K562 (cell line): ENCODE measurements around the gene HGD. TPM values are rescaled to one million over a fixed set of nuclear protein-coding genes. Genes with fewer than 3 reads are reported as not detected.
A peak's percentile ranks its signal among the peaks of the same experiment; 100 is the strongest.

Experiments used
- CREBBP ChIP-seq: IDR thresholded peaks from one replicate; pipeline ENCODE4 v1.6.1; 2012; ENCODE audit warnings: low read depth, mild to moderate bottlenecking, control low read depth, inconsistent platforms, low read length
- DIDO1 ChIP-seq: fragments of 450-650 bp; IDR thresholded peaks from 2 replicates; pipeline ENCODE4 v1.6.1; 2016; ENCODE audit warnings: low read depth, missing biosample characterization, missing genetic modification characterization
- DPF2 ChIP-seq: fragments of 450-650 bp; IDR thresholded peaks from 2 replicates; pipeline ENCODE4 v1.6.1; 2016
- GABPB1 ChIP-seq: sonication (generic); formaldehyde crosslinking; IDR thresholded peaks from 2 replicates; pipeline ENCODE4 v1.8.0; 2022; ENCODE audit warnings: mild to moderate bottlenecking, missing genetic modification reagents
- NCOA6 ChIP-seq: fragments of 450-650 bp; IDR thresholded peaks from 2 replicates; pipeline ENCODE4 v1.6.1; 2017; ENCODE audit warnings: mild to moderate bottlenecking
- NFIC ChIP-seq: fragments of 450-650 bp; IDR thresholded peaks from 2 replicates; pipeline ENCODE4 v1.6.1; 2017; ENCODE audit warnings: mild to moderate bottlenecking, inconsistent platforms
- NR1H2 ChIP-seq: sonication (generic); formaldehyde crosslinking; IDR thresholded peaks from 2 replicates; pipeline ENCODE4 v1.4.0; 2020; ENCODE audit warnings: mild to moderate bottlenecking, missing genetic modification reagents
- POLR3G ChIP-seq: IDR thresholded peaks from 2 replicates; pipeline ENCODE4 v1.6.1; 2011; ENCODE audit not compliant: insufficient read length, insufficient replicate concordance; ENCODE audit errors: extremely low read depth
- SRF ChIP-seq, 2 experiments: fragments of 250-450, 450-650 bp in 1 of 2; sonication (Bioruptor Pico) in 1 of 2; sonication (generic) in 1 of 2; formaldehyde crosslinking; IDR thresholded peaks; 2 replicates each; pipeline versions ENCODE4 v1.5.0 to v1.5.1; 2020 to 2022; ENCODE audit warnings: mild to moderate bottlenecking in 1 of 2, missing genetic modification reagents in 1 of 2
- TCF7 ChIP-seq: sonication (generic); IDR thresholded peaks from 2 replicates; pipeline ENCODE4 v1.6.1; 2016; ENCODE audit warnings: antibody characterized with exemption, borderline replicate concordance
- TRIM24 ChIP-seq, 2 experiments: fragments of 450-650 bp; IDR thresholded peaks; 2 replicates each; pipeline ENCODE4 v1.6.1; 2016
- ZBTB1 ChIP-seq: sonication (generic); formaldehyde crosslinking; IDR thresholded peaks from 2 replicates; pipeline ENCODE4 v1.8.1; 2023; ENCODE audit warnings: missing genetic modification reagents, low read depth, mild to moderate bottlenecking, borderline replicate concordance
- ZNF165 ChIP-seq: fragments of 250-450 bp; sonication (Bioruptor Pico); IDR thresholded peaks from 2 replicates; pipeline ENCODE4 v1.4.0; 2020; ENCODE audit warnings: borderline replicate concordance
- ZZZ3 ChIP-seq: fragments of 450-650 bp; IDR thresholded peaks from 2 replicates; pipeline ENCODE4 v1.6.1; 2016; ENCODE audit warnings: antibody characterized with exemption, mild to moderate bottlenecking, moderate library complexity
- polyA plus RNA-seq, 8 experiments: library from polyadenylated mRNA; depleted of rRNA in 4 of 8; stranded (reverse) in 5 of 8; unstranded in 3 of 8; fragments of >200 nt; fragmentation: Nextera tagmentation in 2 of 8; fragmentation: Illumina TruSeq in 1 of 8; extraction: Ambion mirVana in 2 of 8; extraction: Trizol in 1 of 8; gene quantifications; 2 replicates each; pipeline versions ENCODE4 v1.2.1 to v1.2.3, GENCODE V29; 2011 to 2014; ENCODE audit warnings: inconsistent platforms in 1 of 8, missing spikeins in 1 of 8
- total RNA-seq, 7 experiments: library from RNA; depleted of rRNA in 6 of 7; stranded (reverse); fragments of >200 nt in 6 of 7; fragmentation: Illumina TruSeq in 2 of 7; extraction: Trizol in 2 of 7; gene quantifications; 2 replicates each; pipeline versions ENCODE4 v1.2.1 to v1.2.3, GENCODE V29; 2011 to 2021; ENCODE audit warnings: low replicate concordance in 1 of 7
- TF ChIP-seq, protein P1 (sequence below): fragments of 250-450 bp; sonication (Bioruptor Pico); IDR thresholded peaks from 2 replicates; pipeline ENCODE4 v1.5.0; 2021
- TF ChIP-seq, protein P2 (sequence below): fragments of 200-400 bp; formaldehyde crosslinking; IDR thresholded peaks from 2 replicates; pipeline ENCODE4 v1.6.1; 2017; ENCODE audit warnings: mild to moderate bottlenecking, low read depth, low read length, moderate library complexity
- TF ChIP-seq, protein P3 (sequence below): fragments of 450-650 bp; IDR thresholded peaks from 2 replicates; pipeline ENCODE4 v1.6.1; 2017; ENCODE audit warnings: antibody characterized with exemption
- TF ChIP-seq, protein P4 (sequence below): fragments of 250-450 bp; sonication (Bioruptor Pico); IDR thresholded peaks from 2 replicates; pipeline ENCODE4 v1.5.0; 2020; ENCODE audit warnings: mild to moderate bottlenecking, borderline replicate concordance
- TF ChIP-seq, protein P5 (sequence below): fragments of 250-450 bp; sonication (Bioruptor Pico); IDR thresholded peaks from 2 replicates; pipeline ENCODE4 v1.4.0; 2020; ENCODE audit warnings: mild to moderate bottlenecking

Gene HGD
- total and polyA plus RNA-seq, 9 of the 15 experiments (the other 6 are each of a cell fraction or from before 2014, with no cell fraction given) = 0.08 to 0.25 (median 0.17) TPM; not detected in 4

DNA sequence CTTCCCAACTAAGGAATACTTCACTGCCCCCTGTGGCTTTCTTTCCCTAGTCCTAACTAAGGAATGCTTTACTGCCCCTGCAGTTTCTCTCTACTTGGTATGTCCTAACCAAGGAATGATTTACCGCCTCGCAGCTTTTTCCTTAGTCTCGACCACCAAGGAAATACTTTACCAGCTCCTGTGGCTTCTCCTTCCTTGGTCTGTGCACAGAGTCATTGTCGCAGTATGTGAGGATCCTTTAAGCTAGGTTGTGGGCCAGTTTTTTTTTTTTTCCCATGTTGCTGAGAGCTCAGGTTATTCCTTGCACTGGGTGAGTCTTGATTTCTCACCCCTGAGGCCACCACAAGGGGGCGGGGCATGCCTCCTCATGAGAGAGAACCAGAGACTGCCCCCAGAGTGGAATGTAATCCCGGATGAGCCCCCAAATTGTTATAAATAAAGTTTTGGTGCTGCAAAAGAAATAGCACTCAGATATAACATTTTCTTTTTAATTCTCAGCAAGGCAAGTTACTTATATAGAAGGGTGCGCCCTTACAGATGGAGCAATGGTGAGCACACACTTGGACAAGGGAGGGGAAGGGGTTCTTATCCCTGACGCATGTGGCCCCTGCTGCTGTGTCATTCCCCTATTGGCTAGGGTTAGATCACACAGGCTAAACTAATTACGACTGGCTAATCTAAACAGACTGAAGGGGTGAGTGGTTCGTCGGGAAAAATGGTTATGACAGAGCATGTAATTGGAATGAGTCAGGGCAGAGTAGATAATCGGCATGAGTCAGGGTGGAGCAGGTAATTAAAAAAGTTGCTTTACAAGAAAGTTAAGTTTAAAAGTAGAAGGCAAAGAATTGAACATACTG lies 58.9 kb downstream of the HGD start (continued):
- TF ChIP-seq, protein P1, sequence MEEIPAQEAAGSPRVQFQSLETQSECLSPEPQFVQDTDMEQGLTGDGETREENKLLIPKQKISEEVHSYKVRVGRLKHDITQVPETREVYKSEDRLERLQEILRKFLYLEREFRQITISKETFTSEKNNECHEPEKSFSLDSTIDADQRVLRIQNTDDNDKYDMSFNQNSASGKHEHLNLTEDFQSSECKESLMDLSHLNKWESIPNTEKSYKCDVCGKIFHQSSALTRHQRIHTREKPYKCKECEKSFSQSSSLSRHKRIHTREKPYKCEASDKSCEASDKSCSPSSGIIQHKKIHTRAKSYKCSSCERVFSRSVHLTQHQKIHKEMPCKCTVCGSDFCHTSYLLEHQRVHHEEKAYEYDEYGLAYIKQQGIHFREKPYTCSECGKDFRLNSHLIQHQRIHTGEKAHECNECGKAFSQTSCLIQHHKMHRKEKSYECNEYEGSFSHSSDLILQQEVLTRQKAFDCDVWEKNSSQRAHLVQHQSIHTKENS (CRISPR knock-in tag) = no peak
- peak; percentile 91 for TF ChIP-seq DPF2
- no peak for TF ChIP-seq CREBBP
- TF ChIP-seq NFIC = no peak
- no peak for TF ChIP-seq TCF7
- no peak for TF ChIP-seq ZBTB1 (CRISPR knock-in tag)
- TF ChIP-seq, protein P2, sequence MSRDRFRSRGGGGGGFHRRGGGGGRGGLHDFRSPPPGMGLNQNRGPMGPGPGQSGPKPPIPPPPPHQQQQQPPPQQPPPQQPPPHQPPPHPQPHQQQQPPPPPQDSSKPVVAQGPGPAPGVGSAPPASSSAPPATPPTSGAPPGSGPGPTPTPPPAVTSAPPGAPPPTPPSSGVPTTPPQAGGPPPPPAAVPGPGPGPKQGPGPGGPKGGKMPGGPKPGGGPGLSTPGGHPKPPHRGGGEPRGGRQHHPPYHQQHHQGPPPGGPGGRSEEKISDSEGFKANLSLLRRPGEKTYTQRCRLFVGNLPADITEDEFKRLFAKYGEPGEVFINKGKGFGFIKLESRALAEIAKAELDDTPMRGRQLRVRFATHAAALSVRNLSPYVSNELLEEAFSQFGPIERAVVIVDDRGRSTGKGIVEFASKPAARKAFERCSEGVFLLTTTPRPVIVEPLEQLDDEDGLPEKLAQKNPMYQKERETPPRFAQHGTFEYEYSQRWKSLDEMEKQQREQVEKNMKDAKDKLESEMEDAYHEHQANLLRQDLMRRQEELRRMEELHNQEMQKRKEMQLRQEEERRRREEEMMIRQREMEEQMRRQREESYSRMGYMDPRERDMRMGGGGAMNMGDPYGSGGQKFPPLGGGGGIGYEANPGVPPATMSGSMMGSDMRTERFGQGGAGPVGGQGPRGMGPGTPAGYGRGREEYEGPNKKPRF = no peak
- no peak for TF ChIP-seq ZZZ3
- no peak for TF ChIP-seq POLR3G
- no peak for TF ChIP-seq ZNF165 (CRISPR knock-in tag)
- TF ChIP-seq SRF (CRISPR knock-in tag; IDR thresholded peaks at IDR 0.05) = no peak
- TF ChIP-seq GABPB1 (CRISPR knock-in tag) = no peak
- no peak for TF ChIP-seq NR1H2 (CRISPR knock-in tag)
- TF ChIP-seq NCOA6 = no peak
- TF ChIP-seq TRIM24 (IDR thresholded peaks at IDR 0.05) = peak; percentile 77 to 87; a peak in 3 of 4 replicates
- TF ChIP-seq DIDO1 (tag) = no peak
- TF ChIP-seq, protein P3, sequence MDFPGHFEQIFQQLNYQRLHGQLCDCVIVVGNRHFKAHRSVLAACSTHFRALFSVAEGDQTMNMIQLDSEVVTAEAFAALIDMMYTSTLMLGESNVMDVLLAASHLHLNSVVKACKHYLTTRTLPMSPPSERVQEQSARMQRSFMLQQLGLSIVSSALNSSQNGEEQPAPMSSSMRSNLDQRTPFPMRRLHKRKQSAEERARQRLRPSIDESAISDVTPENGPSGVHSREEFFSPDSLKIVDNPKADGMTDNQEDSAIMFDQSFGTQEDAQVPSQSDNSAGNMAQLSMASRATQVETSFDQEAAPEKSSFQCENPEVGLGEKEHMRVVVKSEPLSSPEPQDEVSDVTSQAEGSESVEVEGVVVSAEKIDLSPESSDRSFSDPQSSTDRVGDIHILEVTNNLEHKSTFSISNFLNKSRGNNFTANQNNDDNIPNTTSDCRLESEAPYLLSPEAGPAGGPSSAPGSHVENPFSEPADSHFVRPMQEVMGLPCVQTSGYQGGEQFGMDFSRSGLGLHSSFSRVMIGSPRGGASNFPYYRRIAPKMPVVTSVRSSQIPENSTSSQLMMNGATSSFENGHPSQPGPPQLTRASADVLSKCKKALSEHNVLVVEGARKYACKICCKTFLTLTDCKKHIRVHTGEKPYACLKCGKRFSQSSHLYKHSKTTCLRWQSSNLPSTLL = no peak
- TF ChIP-seq, protein P4, sequence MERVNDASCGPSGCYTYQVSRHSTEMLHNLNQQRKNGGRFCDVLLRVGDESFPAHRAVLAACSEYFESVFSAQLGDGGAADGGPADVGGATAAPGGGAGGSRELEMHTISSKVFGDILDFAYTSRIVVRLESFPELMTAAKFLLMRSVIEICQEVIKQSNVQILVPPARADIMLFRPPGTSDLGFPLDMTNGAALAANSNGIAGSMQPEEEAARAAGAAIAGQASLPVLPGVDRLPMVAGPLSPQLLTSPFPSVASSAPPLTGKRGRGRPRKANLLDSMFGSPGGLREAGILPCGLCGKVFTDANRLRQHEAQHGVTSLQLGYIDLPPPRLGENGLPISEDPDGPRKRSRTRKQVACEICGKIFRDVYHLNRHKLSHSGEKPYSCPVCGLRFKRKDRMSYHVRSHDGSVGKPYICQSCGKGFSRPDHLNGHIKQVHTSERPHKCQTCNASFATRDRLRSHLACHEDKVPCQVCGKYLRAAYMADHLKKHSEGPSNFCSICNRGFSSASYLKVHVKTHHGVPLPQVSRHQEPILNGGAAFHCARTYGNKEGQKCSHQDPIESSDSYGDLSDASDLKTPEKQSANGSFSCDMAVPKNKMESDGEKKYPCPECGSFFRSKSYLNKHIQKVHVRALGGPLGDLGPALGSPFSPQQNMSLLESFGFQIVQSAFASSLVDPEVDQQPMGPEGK (CRISPR knock-in tag) = no peak
- TF ChIP-seq, protein P5, sequence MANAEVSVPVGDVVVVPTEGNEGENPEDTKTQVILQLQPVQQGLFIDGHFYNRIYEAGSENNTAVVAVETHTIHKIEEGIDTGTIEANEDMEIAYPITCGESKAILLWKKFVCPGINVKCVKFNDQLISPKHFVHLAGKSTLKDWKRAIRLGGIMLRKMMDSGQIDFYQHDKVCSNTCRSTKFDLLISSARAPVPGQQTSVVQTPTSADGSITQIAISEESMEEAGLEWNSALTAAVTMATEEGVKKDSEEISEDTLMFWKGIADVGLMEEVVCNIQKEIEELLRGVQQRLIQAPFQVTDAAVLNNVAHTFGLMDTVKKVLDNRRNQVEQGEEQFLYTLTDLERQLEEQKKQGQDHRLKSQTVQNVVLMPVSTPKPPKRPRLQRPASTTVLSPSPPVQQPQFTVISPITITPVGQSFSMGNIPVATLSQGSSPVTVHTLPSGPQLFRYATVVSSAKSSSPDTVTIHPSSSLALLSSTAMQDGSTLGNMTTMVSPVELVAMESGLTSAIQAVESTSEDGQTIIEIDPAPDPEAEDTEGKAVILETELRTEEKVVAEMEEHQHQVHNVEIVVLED (CRISPR knock-in tag) = no peak
